Adrenal gland (tissue), 12 donors: ENCODE data around the gene SLC9A9. TPM values are rescaled to one million over a fixed set of nuclear protein-coding genes. Genes with fewer than 3 reads are reported as not detected.
"Not testable (repeated sequence)": the region's sequence is repeated elsewhere in the genome, so short reads cannot be mapped to it uniquely, and the experiment has no call there.

Experiments
- DNase-seq, 7 donors: peaks; one replicate each; pipeline ENCODE4 v3.0.0-alpha.2; 2019 to 2020
- H3K27ac ChIP-seq, 5 donors: fragments of 200-600 bp; sonication (generic) in 4 of 5; 1 replicate in 3 of 5; 2 replicates in 2 of 5; pipeline versions ENCODE4 v1.5.1 to v1.8.0; 2016 to 2020; ENCODE audit warnings: mild to moderate bottlenecking in 1 of 5
- H3K27me3 ChIP-seq: fragments of 200-600 bp; 2 replicates; pipeline ENCODE4 v1.8.0; 2021
- H3K36me3 ChIP-seq, 2 donors: fragments of 200-600 bp; replicated peaks in 1 of 2; 1 replicate in 1 of 2; 2 replicates in 1 of 2; pipeline versions ENCODE4 v1.5.1 to v1.8.0; 2018 to 2022
- H3K4me1 ChIP-seq, 2 donors: fragments of 200-600 bp; replicated peaks in 1 of 2; 1 replicate in 1 of 2; 2 replicates in 1 of 2; pipeline versions ENCODE4 v1.5.1 to v1.8.0; 2018 to 2021
- H3K4me3 ChIP-seq, 4 donors: fragments of 200-600 bp; sonication (generic) in 3 of 4; one replicate each; pipeline ENCODE4 v1.5.1; 2016 to 2018
- H3K9me3 ChIP-seq, 3 donors: fragments of 200-600 bp; sonication (generic) in 1 of 3; replicated peaks in 1 of 3; 1 replicate in 2 of 3; 2 replicates in 1 of 3; pipeline versions ENCODE4 v1.5.1 to v1.8.0; 2016 to 2021
- CTCF ChIP-seq, 6 experiments: fragments of 450-650 bp in 4 of 6; fragments of 200-600 bp in 2 of 6; sonication (generic) in 1 of 6; IDR thresholded peaks; 1 replicate in 5 of 6; 2 replicates in 1 of 6; pipeline versions ENCODE4 v1.5.1 to v1.8.0; 2016 to 2021; ENCODE audit warnings: antibody characterized with exemption in 6 of 6, mild to moderate bottlenecking in 2 of 6, moderate library complexity in 1 of 6
- POLR2A ChIP-seq, 2 donors: fragments of 450-650 bp; IDR thresholded peaks; one replicate each; pipeline ENCODE4 v1.6.1; 2017; ENCODE audit warnings: antibody characterized with exemption in 2 of 2, mild to moderate bottlenecking in 2 of 2, moderate library complexity in 1 of 2
- WGBS, 4 donors: extraction: QIAGEN DNeasy Blood & Tissue Kit in 2 of 4; methylation state at CpG; one replicate each; pipeline versions ENCODE4 v1.1.5 to v1.1.7; 2013 to 2017; 5-methylcytosine and 5-hydroxymethylcytosine counted together
- intact Hi-C, 2 donors: fragments of 100-400 bp; cut with DNase I; formaldehyde crosslinking; loops; one replicate each; pipeline versions ENCODE4 v1.14.1 to v1.15.0; 2022 to 2023
- polyA plus RNA-seq, 3 donors: library from polyadenylated mRNA; stranded (reverse); fragments of 200-250 nt in 2 of 3; fragments of 350-450 nt in 1 of 3; fragmentation: Illumina TruSeq in 1 of 3; extraction: RNeasy Lipid Tissue Mini Kit (QIAGEN cat#74804) in 1 of 3; gene quantifications; one replicate each; pipeline ENCODE4 v1.2.3, GENCODE V29; 2013 to 2014
- total RNA-seq, 9 donors: library from RNA; depleted of rRNA in 4 of 9; stranded (reverse); fragments of >200 nt in 4 of 9; fragments of 120-200 nt in 1 of 9; fragmentation: NEBNext Ultra II Directional in 1 of 9; extraction: Animal tissue kit (Norgen Biotek cat#: 25700) in 1 of 9; gene quantifications; one replicate each; pipeline versions ENCODE4 v1.1.0 to v1.2.4, GENCODE V29; 2013 to 2023
- donor health status: healthy with polysubstance abuse.
- donor health status: Bipolar disorder and iron deficiency.
- donor health status: DM: yes; HTN: yes; CAD: no.
- donor health status: DM: no; HTN: no; CAD: no.
- donor health status: DM: no; HTN: no; CAD: no.
- donor health status: DM: yes; HTN: yes; CAD: no.

Gene SLC9A9
- total and polyA plus RNA-seq, 12 donors: 4.2 to 23.7 (median 13.5) TPM

GRCh38 chr3:143884861-143885260 lies 36.6 kb upstream of the SLC9A9 start:
- DNase-seq: no peak
- intact Hi-C loops: no loop called here
- TF ChIP-seq CTCF (IDR thresholded peaks at IDR 0.05): no peak
- TF ChIP-seq POLR2A (IDR thresholded peaks at IDR 0.05): no peak
- Histone ChIP-seq H3K27ac (no peak overlapping the region), H3K9me3 (no peaks in the 10 kb centered on the region), H3K4me1 (no peaks in the 10 kb centered on the region), H3K4me3 (no peak overlapping the region), H3K27me3 (no peaks in the 10 kb centered on the region), H3K36me3 (no peaks in the 10 kb centered on the region)
- WGBS, 4 donors: 45 to 72% (median 65%) methylated on average over 1 to 3 of the region's 3 CpGs

- no peaks in the 10 kb centered on the region for H3K4me1 ChIP-seq
- H3K27ac ChIP-seq: no peak overlapping the region
- TF ChIP-seq CTCF (IDR thresholded peaks at IDR 0.05): no peak
- TF ChIP-seq POLR2A (IDR thresholded peaks at IDR 0.05): no peak
- H3K27me3 ChIP-seq: no peaks in the 10 kb centered on the region
- intact Hi-C loops: no loop called here
- no peaks in the 10 kb centered on the region for H3K9me3 ChIP-seq
- DNase-seq: no peak
- no peak overlapping the region for H3K4me3 ChIP-seq
- 80 to 91% (median 83%) methylated on average over 3 of the region's 3 CpGs for WGBS, 4 donors
- no peaks in the 10 kb centered on the region for H3K36me3 ChIP-seq
Measured at GRCh38 chr3:143883151-143883550, 34.9 kb upstream of the SLC9A9 start.

GRCh38 chr3:143881095-143881494 lies 32.8 kb upstream of the SLC9A9 start:
- 76 to 91% (median 77%) methylated on average over 3 of the region's 3 CpGs for WGBS, 4 donors
- Histone ChIP-seq H3K27me3 (no peaks in the 10 kb centered on the region), H3K9me3 (no peaks in the 10 kb centered on the region), H3K4me3 (no peak overlapping the region), H3K36me3 (no peaks in the 10 kb centered on the region), H3K27ac (no peak overlapping the region), H3K4me1 (peaks cover 0 to 2% of the 10 kb centered on the region in 2 donors)
- intact Hi-C loops: no loop called here
- no peak for TF ChIP-seq CTCF (IDR thresholded peaks at IDR 0.05)
- no peak for TF ChIP-seq POLR2A (IDR thresholded peaks at IDR 0.05)
- no peak for DNase-seq

GRCh38 chr3:143875546-143875945 lies 27.3 kb upstream of the SLC9A9 start:
- intact Hi-C loops: no loop called here
- Histone ChIP-seq H3K27me3 (no peaks in the 10 kb centered on the region), H3K4me1 (peaks cover 0 to 6% of the 10 kb centered on the region in 2 donors), H3K36me3 (no peaks in the 10 kb centered on the region), H3K4me3 (no peak overlapping the region), H3K9me3 (no peaks in the 10 kb centered on the region), H3K27ac (peak overlapping the region in 1 of 5 donors; percentile 5)
- TF ChIP-seq CTCF (IDR thresholded peaks at IDR 0.05): no peak
- TF ChIP-seq POLR2A (IDR thresholded peaks at IDR 0.05): no peak
- no peak for DNase-seq

GRCh38 chr3:143873553-143873952 lies 25.3 kb upstream of the SLC9A9 start:
- H3K4me1 ChIP-seq, intact Hi-C loops, H3K9me3 ChIP-seq, DNase-seq, H3K36me3 ChIP-seq, H3K27ac ChIP-seq, H3K4me3 ChIP-seq, H3K27me3 ChIP-seq: not testable (repeated sequence)
- 86 to 93% (median 90%) methylated on average over 5 of the region's 5 CpGs for WGBS, 4 donors
